A673 (cell line): ENCODE measurements around the gene TM2D3. TPM values are rescaled to one million over a fixed set of nuclear protein-coding genes. Genes with fewer than 3 reads are reported as not detected.

Experiments used
- BruUV-seq: library from RNA; stranded (reverse); fragments of 400-500 nt; replicated peaks from 2 replicates; lab custom pipeline; 2021; lab: Mats Ljungman, UMichigan
- CTCF ChIA-PET: fragments of 300-600 bp; sonication (Branson Sonifier 250); formaldehyde crosslinking; loops from one replicate; lab custom pipeline; 2022; ENCODE audit warnings: antibody characterized with exemption; lab: Charles Lee
- POLR2A ChIA-PET: fragments of 300-600 bp; sonication (Branson Sonifier 250); formaldehyde crosslinking; loops from one replicate; lab custom pipeline; 2022; ENCODE audit warnings: antibody characterized with exemption; ENCODE audit not compliant: low non-redundant PET; lab: Charles Lee
- DNase-seq: peaks from one replicate; pipeline ENCODE4 v3.0.0-alpha.2; 2015; ENCODE audit warnings: low spot score
- H3K27ac ChIP-seq: fragments of 200-600 bp; sonication (generic); 2 replicates; pipeline ENCODE4 v1.5.1; 2016; ENCODE audit warnings: mixed run types, low read depth, mild to moderate bottlenecking, mixed read lengths, antibody characterized with exemption, low read length; ENCODE audit not compliant: poor library complexity, severe bottlenecking
- H3K27me3 ChIP-seq: fragments of 200-600 bp; sonication (generic); replicated peaks from 2 replicates; pipeline ENCODE4 v1.6.1; 2017; ENCODE audit warnings: mixed run types, low read depth, mild to moderate bottlenecking, mixed read lengths, antibody characterized with exemption, low read length; ENCODE audit not compliant: insufficient read depth, poor library complexity
- H3K36me3 ChIP-seq: fragments of 200-600 bp; sonication (generic); 2 replicates; pipeline ENCODE4 v1.6.1; 2016; ENCODE audit warnings: mixed run types, mild to moderate bottlenecking, mixed read lengths, antibody characterized with exemption, low read length; ENCODE audit not compliant: insufficient read depth, poor library complexity, severe bottlenecking
- H3K4me1 ChIP-seq: fragments of 200-600 bp; sonication (generic); 2 replicates; pipeline ENCODE4 v1.6.1; 2017; ENCODE audit warnings: mixed run types, mild to moderate bottlenecking, mixed read lengths, antibody characterized with exemption, low read length; ENCODE audit not compliant: insufficient read depth, poor library complexity, severe bottlenecking
- H3K4me3 ChIP-seq: fragments of 200-600 bp; sonication (generic); 2 replicates; pipeline ENCODE4 v1.5.1; 2016; ENCODE audit warnings: low read depth, mixed run types, mild to moderate bottlenecking, mixed read lengths, low read length; ENCODE audit not compliant: poor library complexity, severe bottlenecking
- H3K9me3 ChIP-seq: fragments of 200-600 bp; sonication (generic); 2 replicates; pipeline ENCODE4 v1.6.1; 2016; ENCODE audit warnings: mixed run types, low read depth, mild to moderate bottlenecking, mixed read lengths, antibody characterized with exemption, low read length; ENCODE audit not compliant: poor library complexity, severe bottlenecking
- EZH2 ChIP-seq: fragments of 200-600 bp; sonication (generic); IDR thresholded peaks from 2 replicates; pipeline ENCODE4 v1.6.1; 2017; ENCODE audit warnings: borderline replicate concordance, low read depth, mild to moderate bottlenecking, mixed read lengths, antibody characterized with exemption, low read length; ENCODE audit not compliant: poor library complexity, severe bottlenecking
- intact Hi-C: fragments of 100-400 bp; cut with micrococcal nuclease; formaldehyde crosslinking; loops from one replicate; pipeline ENCODE4 v1.10.0; 2022; ENCODE audit not compliant: unreplicated experiment
- total RNA-seq: library from RNA; stranded (reverse); gene quantifications from 2 replicates; pipeline ENCODE4 v1.2.3, GENCODE V29; 2021
- TF ChIP-seq, protein P1 (sequence below): fragments of 300-800, 200-600 bp; sonication (generic); conservative IDR thresholded peaks from 2 replicates; pipeline ENCODE4 v1.5.1; 2017; ENCODE audit warnings: low read depth, mild to moderate bottlenecking, antibody characterized with exemption, low read length, moderate library complexity, mixed read lengths

TM2D3 gene
- total RNA-seq, 1 experiment from 2014 or later: 49.4 TPM

DNA sequence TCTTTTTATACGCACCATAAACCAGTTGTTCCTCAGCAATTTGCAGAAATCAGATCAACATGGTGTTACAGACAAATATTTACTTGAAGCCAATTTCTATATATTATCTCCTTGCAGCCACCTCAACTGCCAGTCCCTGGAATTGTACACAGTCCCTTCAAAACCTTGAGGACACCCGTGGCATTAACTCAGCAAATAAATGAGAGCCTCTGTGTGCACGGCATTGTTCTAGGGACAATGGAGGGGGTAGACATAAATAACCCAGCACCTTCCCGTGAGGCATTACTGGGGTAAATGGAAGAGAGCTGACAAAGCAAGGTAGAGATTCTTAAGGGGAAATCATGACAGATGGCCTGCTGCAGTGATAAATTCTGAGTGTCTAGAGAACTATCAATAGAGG is 12.5 kb downstream of the TM2D3 start:
- no TSS peak for BruUV-seq
- H3K36me3 ChIP-seq: peaks cover 25% of the 10 kb centered on the region
- ChIA-PET POLR2A (no interaction called here), CTCF (no interaction called here)
- H3K4me3 ChIP-seq: no peak overlapping the region
- H3K27me3 ChIP-seq: no peaks in the 10 kb centered on the region
- H3K9me3 ChIP-seq: no peaks in the 10 kb centered on the region
- no peak for DNase-seq
- intact Hi-C loops: loop anchor here (2.0 kb wide), 1 partner anchor 345 kb away; the partner anchor contains the start of gene SNRPA1
- H3K4me1 ChIP-seq: peaks cover 23% of the 10 kb centered on the region
- no peak for TF ChIP-seq EZH2
- TF ChIP-seq, protein P1, sequence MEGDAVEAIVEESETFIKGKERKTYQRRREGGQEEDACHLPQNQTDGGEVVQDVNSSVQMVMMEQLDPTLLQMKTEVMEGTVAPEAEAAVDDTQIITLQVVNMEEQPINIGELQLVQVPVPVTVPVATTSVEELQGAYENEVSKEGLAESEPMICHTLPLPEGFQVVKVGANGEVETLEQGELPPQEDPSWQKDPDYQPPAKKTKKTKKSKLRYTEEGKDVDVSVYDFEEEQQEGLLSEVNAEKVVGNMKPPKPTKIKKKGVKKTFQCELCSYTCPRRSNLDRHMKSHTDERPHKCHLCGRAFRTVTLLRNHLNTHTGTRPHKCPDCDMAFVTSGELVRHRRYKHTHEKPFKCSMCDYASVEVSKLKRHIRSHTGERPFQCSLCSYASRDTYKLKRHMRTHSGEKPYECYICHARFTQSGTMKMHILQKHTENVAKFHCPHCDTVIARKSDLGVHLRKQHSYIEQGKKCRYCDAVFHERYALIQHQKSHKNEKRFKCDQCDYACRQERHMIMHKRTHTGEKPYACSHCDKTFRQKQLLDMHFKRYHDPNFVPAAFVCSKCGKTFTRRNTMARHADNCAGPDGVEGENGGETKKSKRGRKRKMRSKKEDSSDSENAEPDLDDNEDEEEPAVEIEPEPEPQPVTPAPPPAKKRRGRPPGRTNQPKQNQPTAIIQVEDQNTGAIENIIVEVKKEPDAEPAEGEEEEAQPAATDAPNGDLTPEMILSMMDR: no peak
- peak overlapping the region; percentile 94 for H3K27ac ChIP-seq

- CTCF ChIA-PET: no interaction called here
- Histone ChIP-seq H3K4me3 (no peak overlapping the region), H3K27me3 (no peaks in the 10 kb centered on the region), H3K4me1 (peaks cover 21% of the 10 kb centered on the region), H3K27ac (no peak overlapping the region), H3K9me3 (no peaks in the 10 kb centered on the region), H3K36me3 (peaks cover 12% of the 10 kb centered on the region)
- BruUV-seq: no TSS peak
- POLR2A ChIA-PET: no interaction called here
- intact Hi-C loops: no loop called here
- no peak for TF ChIP-seq EZH2
- TF ChIP-seq, protein P1: no peak
- no peak for DNase-seq
These were observed 14.3 kb downstream of the TM2D3 start for GRCh38 chr15:101637919-101638318.

- TF ChIP-seq EZH2: no peak
- TF ChIP-seq, protein P1: no peak
- intact Hi-C loops: no loop called here
- BruUV-seq: no TSS peak
- ChIA-PET CTCF (no interaction called here), POLR2A (no interaction called here)
- no peak overlapping the region for H3K4me3 ChIP-seq
- peaks cover 12% of the 10 kb centered on the region for H3K36me3 ChIP-seq
- no peaks in the 10 kb centered on the region for H3K9me3 ChIP-seq
- no peaks in the 10 kb centered on the region for H3K27me3 ChIP-seq
- no peak overlapping the region for H3K27ac ChIP-seq
- DNase-seq: no peak
- H3K4me1 ChIP-seq: peaks cover 17% of the 10 kb centered on the region
These were observed 14.7 kb downstream of the TM2D3 start for GRCh38 chr15:101637516-101637915.
